Right lobe of liver (tissue), 6 donors: ENCODE data around the gene CLRN1. TPM values are rescaled to one million over a fixed set of nuclear protein-coding genes. Genes with fewer than 3 reads are reported as not detected.

Source experiments
- ATAC-seq, 4 donors: fragments of 200-7000 bp; cut with Tn5 transposase; one replicate each; pipeline ENCODE4 v1.9.1; 2020; ENCODE audit warnings: mild to moderate bottlenecking in 4 of 4, moderate library complexity in 4 of 4
- DNase-seq, 3 donors: peaks; one replicate each; pipeline ENCODE4 v3.0.0-alpha.2; 2020
- H3K27ac ChIP-seq, 3 donors: fragments of 200-600 bp; one replicate each; pipeline ENCODE4 v1.8.0; 2022
- H3K27me3 ChIP-seq, 2 donors: fragments of 200-600 bp; one replicate each; pipeline ENCODE4 v1.8.0; 2022
- H3K36me3 ChIP-seq, 4 donors: fragments of 200-600 bp; sonication (generic) in 1 of 4; one replicate each; pipeline versions ENCODE4 v1.5.1 to v1.8.0; 2017 to 2022; ENCODE audit warnings: control low read depth in 1 of 4
- H3K4me1 ChIP-seq, 4 donors: fragments of 200-600 bp; sonication (generic) in 1 of 4; one replicate each; pipeline versions ENCODE4 v1.5.1 to v1.8.0; 2017 to 2022; ENCODE audit warnings: control low read depth in 1 of 4
- H3K4me3 ChIP-seq, 3 donors: fragments of 200-600 bp; one replicate each; pipeline ENCODE4 v1.8.0; 2022
- H3K9me3 ChIP-seq, 4 donors: fragments of 200-600 bp; sonication (generic) in 1 of 4; one replicate each; pipeline versions ENCODE4 v1.5.1 to v1.8.0; 2017 to 2022; ENCODE audit warnings: control low read depth in 1 of 4
- CTCF ChIP-seq, 4 donors: fragments of 200-600 bp in 3 of 4; fragments of 450-650 bp in 1 of 4; IDR thresholded peaks; one replicate each; pipeline versions ENCODE4 v1.5.1 to v1.8.0; 2016 to 2022; ENCODE audit warnings: antibody characterized with exemption in 4 of 4, mild to moderate bottlenecking in 2 of 4
- POLR2A ChIP-seq: fragments of 450-650 bp; IDR thresholded peaks from one replicate; pipeline ENCODE4 v1.6.1; 2017; ENCODE audit warnings: antibody characterized with exemption, mild to moderate bottlenecking
- WGBS: methylation state at CpG from one replicate; pipeline ENCODE4 v1.1.6; 2018; ENCODE audit warnings: low coverage, low lambda C conversion rate; ENCODE audit not compliant: insufficient coverage; ENCODE audit errors: missing lambda C conversion rate; 5-methylcytosine and 5-hydroxymethylcytosine counted together
- intact Hi-C, 2 donors: fragments of 100-400 bp; cut with DNase I; formaldehyde crosslinking; loops; one replicate each; pipeline versions ENCODE4 v1.11.2 to v1.14.1; 2022
- long read RNA-seq: library from polyadenylated mRNA; unstranded; transcript quantifications from one replicate; pipeline ENCODE4 v2.0.0, GENCODE V29; 2019
- total RNA-seq, 6 experiments: library from RNA; depleted of rRNA in 2 of 6; stranded (reverse); fragments of >200 nt in 2 of 6; fragmentation: NEBNext Ultra II Directional in 3 of 6; extraction: Animal tissue kit (Norgen Biotek cat#: 25700) in 3 of 6; gene quantifications; one replicate each; pipeline versions ENCODE4 v1.1.0 to v1.2.4, GENCODE V29; 2016 to 2023
- donor health status: DM: no; HTN: yes; CAD: no.
- donor health status: DM: no; HTN: no; CAD: no.
- donor health status: DM: no; HTN: no; CAD: no.
- donor health status: DM: no; HTN: yes; CAD: no.
- donor health status: DM: no; HTN: yes; CAD: no.

The CLRN1 gene
- not detected for total RNA-seq
- long read RNA-seq, result 0 reads

DNA sequence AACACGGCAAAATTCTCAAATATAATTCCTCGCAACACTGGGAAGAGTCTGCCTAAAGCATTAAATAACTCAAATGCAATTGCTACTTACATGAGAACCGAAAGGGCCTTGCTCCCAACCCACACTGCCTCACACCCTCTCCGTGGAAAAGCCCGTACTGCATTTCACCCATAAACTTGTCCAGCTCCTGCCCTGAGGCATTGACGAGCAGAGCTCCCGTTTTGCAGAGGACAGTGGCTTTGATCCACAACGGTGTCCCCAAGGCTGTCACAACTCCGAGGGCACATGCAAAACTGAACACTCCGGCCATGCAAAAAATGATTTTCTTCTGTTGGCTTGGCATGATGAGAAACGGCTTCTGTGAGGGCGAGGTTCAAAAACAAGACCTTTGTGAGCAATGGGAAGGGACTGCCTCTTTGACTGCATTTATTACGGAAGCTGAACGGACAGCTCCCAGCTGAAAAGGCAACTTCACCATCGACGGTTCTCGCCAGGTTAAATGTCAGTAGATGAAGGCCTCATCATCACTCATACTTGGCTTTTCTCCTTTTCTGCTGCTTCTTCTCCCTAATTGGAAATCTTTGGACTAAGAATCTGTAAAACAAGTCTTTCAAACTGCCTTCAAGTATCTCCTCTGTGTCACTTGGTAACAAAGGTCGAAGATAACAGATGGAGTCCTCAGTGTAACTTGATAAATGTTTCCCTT is at the start of gene CLRN1:
Gene CLRN1, minus strand, starts transcription at position 362 of the 706 bp plus-strand sequence. Its CDS starts 19 bp downstream, at position 343.
- WGBS, result 39% methylated on average over 18 of the region's 18 CpGs
- no peak within 1 kb of the TSS for H3K4me3 ChIP-seq
- no peak for ATAC-seq
- no peaks in the 10 kb centered on the region for H3K36me3 ChIP-seq
- DNase-seq, result no peak
- TF ChIP-seq CTCF (IDR thresholded peaks at IDR 0.05), result no peak
- no peaks in the 10 kb centered on the region for H3K9me3 ChIP-seq
- intact Hi-C loops, result no loop called here
- no peaks in the 10 kb centered on the region for H3K4me1 ChIP-seq
- no peaks in the 10 kb centered on the region for H3K27me3 ChIP-seq
- no peak within 1 kb of the TSS for H3K27ac ChIP-seq

GRCh38 chr3:151016478-151016795 is 43.9 kb upstream of the CLRN1 start:
- intact Hi-C loops, result no loop called here
- ATAC-seq (no peak), DNase-seq (no peak)
- Histone ChIP-seq H3K4me1 (no peaks in the 10 kb centered on the region), H3K27ac (no peak overlapping the region), H3K9me3 (no peaks in the 10 kb centered on the region), H3K27me3 (no peaks in the 10 kb centered on the region), H3K36me3 (no peaks in the 10 kb centered on the region), H3K4me3 (no peak overlapping the region)
- 48% methylated on average over 2 of the region's 2 CpGs for WGBS
- no peak for TF ChIP-seq POLR2A
- TF ChIP-seq CTCF (IDR thresholded peaks at IDR 0.05), result no peak

DNA sequence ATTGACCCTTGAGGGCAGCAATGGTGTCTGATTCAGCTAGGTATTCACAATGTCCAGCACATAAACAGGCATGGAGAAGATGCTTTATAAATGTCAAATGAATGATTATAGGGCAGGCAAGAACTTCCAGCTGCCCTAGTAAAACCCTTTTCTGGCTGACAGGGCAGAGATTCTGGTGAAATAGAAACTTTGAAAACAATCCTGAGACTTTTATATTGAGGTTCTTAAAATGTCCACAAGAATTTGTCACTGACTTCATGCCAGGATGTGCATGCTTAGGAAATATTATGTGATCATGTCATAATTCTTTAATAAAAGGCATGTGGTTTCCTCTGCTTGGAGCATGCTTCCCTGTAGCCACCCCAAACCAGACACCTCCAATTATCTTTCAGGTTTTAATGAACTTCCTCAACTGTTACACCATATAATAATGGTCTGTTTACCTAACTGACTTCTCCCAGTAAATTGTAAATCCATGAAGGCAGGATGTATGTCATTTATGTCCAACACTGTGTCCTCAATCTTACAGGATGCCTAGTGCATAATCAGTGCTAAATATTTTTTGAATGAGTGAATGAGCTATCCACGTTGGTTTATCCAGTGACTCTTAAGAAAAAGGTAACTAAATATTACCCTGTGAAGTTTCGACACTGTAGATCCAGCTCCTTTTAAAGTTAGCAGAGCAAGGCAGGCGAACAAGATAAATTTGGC is 43.4 kb upstream of the CLRN1 start:
- ATAC-seq (no peak), DNase-seq (no peak)
- TF ChIP-seq POLR2A, result no peak
- TF ChIP-seq CTCF (IDR thresholded peaks at IDR 0.05), result no peak
- Histone ChIP-seq H3K27ac (no peak overlapping the region), H3K4me1 (no peaks in the 10 kb centered on the region), H3K4me3 (no peak overlapping the region), H3K36me3 (no peaks in the 10 kb centered on the region), H3K27me3 (no peaks in the 10 kb centered on the region), H3K9me3 (no peaks in the 10 kb centered on the region)
- 52% methylated on average over 3 of the region's 3 CpGs for WGBS
- intact Hi-C loops, result no loop called here

- Histone ChIP-seq H3K36me3 (no peaks in the 10 kb centered on the region), H3K4me3 (no peak overlapping the region), H3K27ac (no peak overlapping the region), H3K27me3 (no peaks in the 10 kb centered on the region), H3K4me1 (no peaks in the 10 kb centered on the region), H3K9me3 (no peaks in the 10 kb centered on the region)
- DNase-seq (no peak), ATAC-seq (no peak)
- intact Hi-C loops, result no loop called here
- TF ChIP-seq POLR2A (no peak), CTCF (IDR thresholded peaks at IDR 0.05) (no peak)
- whole genome bisulfite sequencing, result 58% methylated on average over 5 of the region's 5 CpGs
These were observed 42.7 kb upstream of the CLRN1 start for GRCh38 chr3:151015181-151015580.
